IMR-90 (cell line): ENCODE data around the gene SLC25A25.

ENCODE experiments used
- POLR2A ChIP-seq: IDR thresholded peaks from 2 replicates; pipeline ENCODE4 v1.6.1; 2012; ENCODE audit warnings: mild to moderate bottlenecking, low read depth, low read length
- RCOR1 ChIP-seq: IDR thresholded peaks from 2 replicates; pipeline ENCODE4 v1.6.1; 2012; ENCODE audit warnings: mild to moderate bottlenecking, low read length, improper control_type of control experiment; ENCODE audit not compliant: insufficient replicate concordance

- TF ChIP-seq RCOR1 (no peak), POLR2A (no peak)
Measured at GRCh38 chr9:128092199-128092977, 24.4 kb downstream of the SLC25A25 start.
